Endometrial microvascular endothelial cells (primary cell): ENCODE results near the gene DLG2. TPM values are rescaled to one million over a fixed set of nuclear protein-coding genes. Genes with fewer than 3 reads are reported as not detected.

ENCODE experiments used
- in situ Hi-C: cut with HindIII; loops from 2 replicates; pipeline ENCODE4 v1.10.0; 2017; ENCODE audit warnings: low sequenced_read_pairs, low pct_unique_long_range_greater_than_20kb; ENCODE audit errors: inconsistent ontology term
- total RNA-seq: library from RNA; depleted of rRNA; stranded (reverse); fragments of >200 nt; gene quantifications from one replicate; pipeline ENCODE4 v1.2.3, GENCODE V29; 2015; ENCODE audit errors: inconsistent ontology term

Gene DLG2
- total RNA-seq, 1 donor from 2014 or later: not detected

GRCh38 chr11:84056653-84057376 is 1570.3 kb downstream of the DLG2 start:
- in situ Hi-C loops: no loop called here

- in situ Hi-C loops: no loop called here
Observed at GRCh38 chr11:84045146-84045545, 1582.0 kb downstream of the DLG2 start.

- in situ Hi-C loops: no loop called here
Observed at GRCh38 chr11:84044706-84045105, 1582.4 kb downstream of the DLG2 start.

- in situ Hi-C loops: no loop called here
Observed at GRCh38 chr11:84036664-84037194, 1590.4 kb downstream of the DLG2 start.

- in situ Hi-C loops: no loop called here
Observed at GRCh38 chr11:84035645-84036044, 1591.5 kb downstream of the DLG2 start.

- in situ Hi-C loops: no loop called here
Observed at GRCh38 chr11:84034484-84034883, 1592.7 kb downstream of the DLG2 start.

- in situ Hi-C loops: no loop called here
Observed at GRCh38 chr11:84024266-84024665, 1602.9 kb downstream of the DLG2 start.

- in situ Hi-C loops: no loop called here
Observed at GRCh38 chr11:84022695-84023094, 1604.4 kb downstream of the DLG2 start.

GRCh38 chr11:84022201-84022600 is 1604.9 kb downstream of the DLG2 start:
- in situ Hi-C loops: no loop called here

GRCh38 chr11:84021291-84021690 is 1605.9 kb downstream of the DLG2 start:
- in situ Hi-C loops: no loop called here

GRCh38 chr11:84019571-84020194 is 1607.5 kb downstream of the DLG2 start:
- in situ Hi-C loops: no loop called here

GRCh38 chr11:84014539-84014938 is 1612.6 kb downstream of the DLG2 start:
- in situ Hi-C loops: no loop called here

GRCh38 chr11:84012171-84012826 is 1614.8 kb downstream of the DLG2 start:
- in situ Hi-C loops: no loop called here

- in situ Hi-C loops: no loop called here
Observed at GRCh38 chr11:84003181-84003580, 1624.0 kb downstream of the DLG2 start.

- in situ Hi-C loops: no loop called here
Observed at GRCh38 chr11:83998921-83999320, 1628.2 kb downstream of the DLG2 start.

- in situ Hi-C loops: no loop called here
Observed at GRCh38 chr11:83990160-83990733, 1636.9 kb downstream of the DLG2 start.

- in situ Hi-C loops: no loop called here
Observed at GRCh38 chr11:83982825-83983224, 1644.3 kb downstream of the DLG2 start.

- in situ Hi-C loops: no loop called here
Observed at GRCh38 chr11:83979593-83979992, 1647.6 kb downstream of the DLG2 start.

GRCh38 chr11:83978942-83979341 is 1648.2 kb downstream of the DLG2 start:
- in situ Hi-C loops: no loop called here

GRCh38 chr11:83976086-83976485 is 1651.1 kb downstream of the DLG2 start:
- in situ Hi-C loops: no loop called here
